ENCODE data around the gene EN1.

Gene EN1

GRCh38 chr2:118848381-118849225, 1.2 kb upstream of the EN1 start:
- Histone ChIP-seq H3K4me1 (ENCODE audit: control insufficient read depth, insufficient read depth, low read length, unreplicated experiment) (peaks cover 11% of the 10 kb centered on the region), H3K27me3 (ENCODE audit: insufficient read depth, low read length) (no peaks in the 10 kb centered on the region), H2AFZ (ENCODE audit: low read length, unreplicated experiment) (peak overlapping the region; percentile 95), H3K4me3 (ENCODE audit: low read depth, low read length) (peak overlapping the region; percentile 85), H3K27ac (ENCODE audit: low read depth, low read length) (peak overlapping the region; percentile 57), H3K36me3 (ENCODE audit: insufficient read depth, low read length) (no peaks in the 10 kb centered on the region), H3K79me2 (ENCODE audit: control insufficient read depth, insufficient read depth, low read length, unreplicated experiment) (peaks cover 28% of the 10 kb centered on the region)

DNA sequence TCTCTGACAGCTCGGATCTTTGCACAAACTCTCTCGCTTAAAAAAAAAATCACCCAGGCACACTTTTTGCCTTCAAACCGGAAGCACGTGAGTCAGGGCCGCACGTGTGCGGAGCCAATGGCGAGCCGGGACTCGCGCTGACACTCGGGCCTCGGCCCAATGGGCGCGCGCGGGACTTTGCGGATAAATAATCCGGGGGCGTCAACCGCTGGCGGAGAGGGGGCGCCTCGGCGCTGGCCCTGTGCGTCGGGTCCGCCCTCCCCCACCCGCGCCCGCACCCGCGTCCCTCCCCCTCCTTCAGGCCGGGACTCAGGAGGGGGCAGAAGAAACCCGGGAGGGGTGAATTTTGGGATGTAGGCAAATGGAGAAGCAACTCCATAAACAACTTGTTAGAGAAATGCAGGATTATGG, 319 bp upstream of the EN1 start:
- H3K27ac ChIP-seq (ENCODE audit: low read depth, low read length) = peak overlapping the region; percentile 57
- no peaks in the 10 kb centered on the region for H3K36me3 ChIP-seq (ENCODE audit: insufficient read depth, low read length)
- H2AFZ ChIP-seq (ENCODE audit: low read length, unreplicated experiment) = peak overlapping the region; percentile 95
- peaks cover 36% of the 10 kb centered on the region for H3K79me2 ChIP-seq (ENCODE audit: control insufficient read depth, insufficient read depth, low read length, unreplicated experiment)
- H3K4me1 ChIP-seq (ENCODE audit: control insufficient read depth, insufficient read depth, low read length, unreplicated experiment) = peaks cover 11% of the 10 kb centered on the region
- H3K27me3 ChIP-seq (ENCODE audit: insufficient read depth, low read length) = no peaks in the 10 kb centered on the region
- H3K4me3 ChIP-seq (ENCODE audit: low read depth, low read length) = peak overlapping the region; percentile 85

- H3K36me3 ChIP-seq (ENCODE audit: insufficient read depth, low read length) = no peaks in the 10 kb centered on the region
- H3K27ac ChIP-seq (ENCODE audit: low read depth, low read length) = peak overlapping the region; percentile 62
- peak overlapping the region; percentile 85 for H3K4me3 ChIP-seq (ENCODE audit: low read depth, low read length)
- no peaks in the 10 kb centered on the region for H3K27me3 ChIP-seq (ENCODE audit: insufficient read depth, low read length)
- peaks cover 13% of the 10 kb centered on the region for H3K4me1 ChIP-seq (ENCODE audit: control insufficient read depth, insufficient read depth, low read length, unreplicated experiment)
- H2AFZ ChIP-seq (ENCODE audit: low read length, unreplicated experiment) = peak overlapping the region; percentile 99
- H3K79me2 ChIP-seq (ENCODE audit: control insufficient read depth, insufficient read depth, low read length, unreplicated experiment) = peaks cover 48% of the 10 kb centered on the region
These were observed 951 bp downstream of the EN1 start for GRCh38 chr2:118846442-118846952.

DNA sequence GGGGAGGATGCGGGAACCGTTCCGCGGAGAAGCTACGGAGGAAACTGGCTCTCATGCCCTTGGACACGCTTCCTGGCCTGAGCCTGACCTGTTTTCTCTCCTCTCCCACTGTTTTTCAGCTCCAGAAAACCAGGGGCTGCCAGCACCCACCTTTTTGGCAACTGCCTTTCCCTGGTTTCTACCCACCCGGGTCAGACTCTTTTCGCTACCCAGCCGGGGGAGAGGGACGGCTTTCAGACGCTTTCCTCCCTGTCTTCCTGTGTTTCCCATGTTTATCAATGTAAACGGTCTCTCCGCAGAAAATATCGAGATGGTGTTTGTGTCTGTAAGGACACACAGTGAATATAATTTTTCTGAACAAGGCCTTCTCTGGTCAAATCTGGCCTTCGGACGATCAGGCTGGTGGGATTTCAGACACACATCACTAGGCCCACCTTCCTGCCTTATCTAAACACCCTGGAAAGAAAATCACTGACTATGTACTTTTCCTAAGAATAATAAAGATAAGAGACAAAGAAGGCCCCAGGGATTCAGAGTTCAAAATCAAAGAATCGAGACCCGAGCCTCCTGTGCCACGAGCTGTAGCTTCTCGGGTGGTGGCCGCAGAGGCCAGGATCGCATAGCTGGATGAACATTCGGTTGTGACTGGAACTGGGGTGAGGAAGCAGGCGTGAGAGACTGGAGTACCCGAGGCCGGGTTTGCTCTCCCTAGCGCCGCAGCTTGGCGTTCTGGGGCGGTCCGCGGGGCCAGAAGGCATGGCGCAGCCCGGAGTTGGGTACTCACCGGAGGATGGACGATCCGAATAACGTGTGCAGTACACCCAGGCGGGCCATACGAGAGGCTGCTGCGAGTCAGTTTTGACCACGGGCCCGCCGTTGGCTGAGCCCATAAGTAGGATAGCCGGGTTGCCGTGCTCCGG, 1.7 kb downstream of the EN1 start:
- H3K4me3 ChIP-seq (ENCODE audit: low read depth, low read length) = peak overlapping the region; percentile 85
- no peaks in the 10 kb centered on the region for H3K27me3 ChIP-seq (ENCODE audit: insufficient read depth, low read length)
- H3K27ac ChIP-seq (ENCODE audit: low read depth, low read length) = peak overlapping the region; percentile 62
- peaks cover 14% of the 10 kb centered on the region for H3K4me1 ChIP-seq (ENCODE audit: control insufficient read depth, insufficient read depth, low read length, unreplicated experiment)
- H3K79me2 ChIP-seq (ENCODE audit: control insufficient read depth, insufficient read depth, low read length, unreplicated experiment) = peaks cover 55% of the 10 kb centered on the region
- no peaks in the 10 kb centered on the region for H3K36me3 ChIP-seq (ENCODE audit: insufficient read depth, low read length)
- H2AFZ ChIP-seq (ENCODE audit: low read length, unreplicated experiment) = peak overlapping the region; percentile 99

GRCh38 chr2:118845005-118845521, 2.4 kb downstream of the EN1 start:
- Histone ChIP-seq H2AFZ (ENCODE audit: low read length, unreplicated experiment) (peak overlapping the region; percentile 99), H3K27me3 (ENCODE audit: insufficient read depth, low read length) (no peaks in the 10 kb centered on the region), H3K4me3 (ENCODE audit: low read depth, low read length) (peak overlapping the region; percentile 85)

DNA sequence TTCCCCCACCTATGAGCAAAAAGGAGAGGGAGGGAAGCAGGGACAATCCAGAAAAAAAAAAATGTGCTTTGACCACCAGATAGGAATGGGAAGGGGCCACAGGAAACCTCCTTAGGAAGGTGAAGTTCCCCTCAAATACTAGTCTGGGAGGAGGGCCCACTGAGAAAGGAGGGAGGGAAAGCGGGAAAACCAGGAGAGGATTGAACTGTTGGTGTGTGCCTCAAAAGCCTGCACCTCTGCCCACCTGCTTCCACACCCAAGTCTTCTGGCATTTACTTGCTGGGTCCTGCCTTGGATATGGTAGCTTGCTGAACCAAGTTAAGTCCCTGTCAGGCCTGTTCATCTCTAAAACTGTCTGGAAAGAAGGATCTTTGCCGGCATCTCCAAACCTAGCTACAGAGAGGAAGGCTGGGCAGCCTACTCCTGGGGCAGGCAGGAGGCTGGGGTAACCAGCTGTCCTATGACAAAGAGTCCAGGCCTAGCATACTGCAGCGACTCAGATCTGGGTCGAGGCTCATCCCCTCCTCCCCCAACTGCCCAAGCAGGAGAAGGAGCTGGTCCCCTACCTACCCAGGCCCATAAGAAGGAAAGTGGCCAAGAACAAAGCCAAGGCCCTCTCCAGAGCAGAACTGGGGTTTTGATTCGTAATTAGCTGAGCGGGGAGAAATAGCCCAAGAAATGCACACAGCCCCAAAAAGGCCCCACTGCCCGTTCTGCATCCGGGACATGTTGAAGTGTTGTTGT, 3.0 kb downstream of the EN1 start:
- Histone ChIP-seq H3K4me3 (ENCODE audit: low read depth, low read length) (peak overlapping the region; percentile 85), H2AFZ (ENCODE audit: low read length, unreplicated experiment) (peak overlapping the region; percentile 20), H3K27ac (ENCODE audit: low read depth, low read length) (peak overlapping the region; percentile 62), H3K27me3 (ENCODE audit: insufficient read depth, low read length) (no peaks in the 10 kb centered on the region), H3K4me1 (ENCODE audit: control insufficient read depth, insufficient read depth, low read length, unreplicated experiment) (peaks cover 18% of the 10 kb centered on the region), H3K36me3 (ENCODE audit: insufficient read depth, low read length) (no peaks in the 10 kb centered on the region), H3K79me2 (ENCODE audit: control insufficient read depth, insufficient read depth, low read length, unreplicated experiment) (peaks cover 66% of the 10 kb centered on the region)

More at GRCh38 chr2:118845005-118845521, 2.4 kb downstream of the EN1 start:
- Histone ChIP-seq H3K79me2 (ENCODE audit: control insufficient read depth, insufficient read depth, low read length, unreplicated experiment) (peaks cover 61% of the 10 kb centered on the region), H3K27ac (ENCODE audit: low read depth, low read length) (peak overlapping the region; percentile 62), H3K36me3 (ENCODE audit: insufficient read depth, low read length) (no peaks in the 10 kb centered on the region), H3K4me1 (ENCODE audit: control insufficient read depth, insufficient read depth, low read length, unreplicated experiment) (peaks cover 18% of the 10 kb centered on the region)

- H3K4me1 ChIP-seq (ENCODE audit: control insufficient read depth, insufficient read depth, low read length, unreplicated experiment) = peaks cover 18% of the 10 kb centered on the region
- H3K27ac ChIP-seq (ENCODE audit: low read depth, low read length) = peak overlapping the region; percentile 62
- no peaks in the 10 kb centered on the region for H3K36me3 ChIP-seq (ENCODE audit: insufficient read depth, low read length)
- peak overlapping the region; percentile 37 for H2AFZ ChIP-seq (ENCODE audit: low read length, unreplicated experiment)
- no peaks in the 10 kb centered on the region for H3K27me3 ChIP-seq (ENCODE audit: insufficient read depth, low read length)
- peaks cover 66% of the 10 kb centered on the region for H3K79me2 ChIP-seq (ENCODE audit: control insufficient read depth, insufficient read depth, low read length, unreplicated experiment)
- H3K4me3 ChIP-seq (ENCODE audit: low read depth, low read length) = peak overlapping the region; percentile 85
These were observed 3.8 kb downstream of the EN1 start for GRCh38 chr2:118843483-118844132.

DNA sequence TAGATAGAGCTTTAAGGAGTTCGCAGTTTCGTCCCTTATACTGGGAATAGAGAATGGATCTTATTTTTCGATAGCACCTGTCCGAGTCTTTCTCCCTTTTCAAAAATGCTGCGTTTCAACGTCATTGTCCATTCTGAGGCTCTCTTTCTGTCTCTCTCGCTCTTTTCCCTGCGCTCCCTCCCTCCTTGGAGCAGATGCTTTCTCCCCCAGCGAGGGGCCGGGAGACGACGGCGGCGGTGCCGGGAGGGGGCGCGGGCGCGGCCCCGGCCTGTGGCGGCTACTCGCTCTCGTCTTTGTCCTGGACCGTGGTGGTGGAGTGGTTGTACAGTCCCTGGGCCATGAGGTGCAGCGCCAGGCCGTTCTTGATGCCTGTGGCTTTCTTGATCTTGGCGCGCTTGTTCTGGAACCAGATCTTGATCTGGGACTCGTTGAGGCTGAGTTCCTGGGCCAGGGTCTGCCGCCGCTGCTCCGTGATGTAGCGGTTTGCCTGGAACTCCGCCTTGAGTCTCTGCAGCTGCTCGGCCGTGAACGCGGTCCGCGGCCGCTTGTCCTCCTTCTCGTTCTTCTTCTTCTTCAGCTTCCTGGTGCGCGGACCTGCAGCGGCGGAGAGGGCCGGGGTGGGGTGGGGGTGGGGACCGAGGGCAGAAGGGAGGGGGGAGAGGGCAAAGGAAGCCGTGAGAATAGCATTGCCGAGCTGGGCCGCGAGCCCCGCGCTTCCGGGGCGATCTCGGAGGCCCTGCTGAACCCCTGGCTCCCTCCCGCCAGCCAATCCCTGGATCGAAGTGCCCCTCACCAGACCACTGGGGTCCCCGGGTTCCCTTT, 4.6 kb downstream of the EN1 start:
- peak overlapping the region; percentile 62 for H3K27ac ChIP-seq (ENCODE audit: low read depth, low read length)
- no peaks in the 10 kb centered on the region for H3K36me3 ChIP-seq (ENCODE audit: insufficient read depth, low read length)
- H2AFZ ChIP-seq (ENCODE audit: low read length, unreplicated experiment) = peak overlapping the region; percentile 37
- H3K4me3 ChIP-seq (ENCODE audit: low read depth, low read length) = peak overlapping the region; percentile 85
- H3K27me3 ChIP-seq (ENCODE audit: insufficient read depth, low read length) = no peaks in the 10 kb centered on the region
- peaks cover 66% of the 10 kb centered on the region for H3K79me2 ChIP-seq (ENCODE audit: control insufficient read depth, insufficient read depth, low read length, unreplicated experiment)
- H3K4me1 ChIP-seq (ENCODE audit: control insufficient read depth, insufficient read depth, low read length, unreplicated experiment) = peaks cover 18% of the 10 kb centered on the region

- Histone ChIP-seq H3K4me1 (ENCODE audit: control insufficient read depth, insufficient read depth, low read length, unreplicated experiment) (peaks cover 18% of the 10 kb centered on the region), H3K36me3 (ENCODE audit: insufficient read depth, low read length) (no peaks in the 10 kb centered on the region), H3K27me3 (ENCODE audit: insufficient read depth, low read length) (no peaks in the 10 kb centered on the region), H2AFZ (ENCODE audit: low read length, unreplicated experiment) (no peak overlapping the region), H3K79me2 (ENCODE audit: control insufficient read depth, insufficient read depth, low read length, unreplicated experiment) (peaks cover 66% of the 10 kb centered on the region), H3K4me3 (ENCODE audit: low read depth, low read length) (peak overlapping the region; percentile 85), H3K27ac (ENCODE audit: low read depth, low read length) (no peak overlapping the region)
These were observed 5.5 kb downstream of the EN1 start for GRCh38 chr2:118841828-118842461.

All from ACC112 (cell line).